ENCODE measurements around the gene CLDN9.
A peak's percentile ranks its signal among the peaks of the same experiment; 100 is the strongest.

CLDN9 gene

DNA sequence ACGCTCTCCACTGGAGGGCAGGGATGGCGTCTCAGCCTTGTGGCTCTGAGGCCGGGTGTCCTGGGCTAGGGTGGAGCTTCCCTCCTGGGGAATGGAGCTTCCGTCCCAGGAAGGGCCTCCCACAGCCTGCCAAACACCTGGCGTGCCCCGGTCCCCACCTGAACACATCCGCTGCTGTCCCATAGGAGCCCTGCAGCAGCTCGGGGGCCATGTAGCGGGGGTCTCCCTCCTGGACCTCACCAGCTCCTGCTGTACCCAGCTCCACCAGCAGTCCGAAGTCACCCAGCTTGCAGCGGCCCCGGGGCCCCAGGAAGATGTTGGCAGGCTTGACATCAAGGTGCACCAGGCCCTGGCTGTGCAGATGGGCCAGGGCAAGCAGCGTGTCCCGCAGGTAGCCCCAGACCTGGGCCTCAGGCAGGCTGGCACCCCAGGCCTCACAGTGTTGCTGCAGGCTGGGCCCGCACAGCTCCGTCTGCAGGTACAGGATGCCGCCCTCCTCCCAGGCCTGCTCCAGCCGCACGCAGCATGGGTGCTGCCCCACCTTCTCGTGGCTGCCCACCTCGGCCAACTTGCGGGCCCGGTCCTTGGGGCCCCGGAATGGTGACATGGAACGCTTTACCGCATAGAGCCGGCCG lies 37.4 kb upstream of the CLDN9 start:
- DNase-seq = no peak

- DNase-seq = no peak
Observed at GRCh38 chr16:2976201-2976600, 36.5 kb upstream of the CLDN9 start.

DNA sequence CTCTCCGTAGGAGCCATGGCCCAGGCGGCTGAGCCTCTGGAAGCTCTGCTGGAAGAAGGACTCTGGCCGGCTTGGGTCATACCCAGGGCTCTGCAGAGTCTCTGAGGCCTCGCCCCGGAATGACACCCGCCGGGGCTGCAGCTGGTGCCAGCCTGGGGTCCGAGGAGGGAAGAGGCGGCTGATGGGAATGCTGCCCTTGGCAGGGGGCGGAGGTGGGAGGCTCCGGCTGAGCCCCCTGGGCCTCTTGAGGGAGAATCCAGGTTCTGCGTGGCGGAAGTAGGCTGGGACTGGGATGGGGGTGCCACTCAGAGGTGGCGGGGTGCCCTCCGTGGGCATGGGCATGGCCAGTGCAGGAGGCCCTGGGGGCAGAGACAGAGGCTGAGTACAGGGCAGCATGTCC lies 36.0 kb upstream of the CLDN9 start:
- no peak for DNase-seq

DNA sequence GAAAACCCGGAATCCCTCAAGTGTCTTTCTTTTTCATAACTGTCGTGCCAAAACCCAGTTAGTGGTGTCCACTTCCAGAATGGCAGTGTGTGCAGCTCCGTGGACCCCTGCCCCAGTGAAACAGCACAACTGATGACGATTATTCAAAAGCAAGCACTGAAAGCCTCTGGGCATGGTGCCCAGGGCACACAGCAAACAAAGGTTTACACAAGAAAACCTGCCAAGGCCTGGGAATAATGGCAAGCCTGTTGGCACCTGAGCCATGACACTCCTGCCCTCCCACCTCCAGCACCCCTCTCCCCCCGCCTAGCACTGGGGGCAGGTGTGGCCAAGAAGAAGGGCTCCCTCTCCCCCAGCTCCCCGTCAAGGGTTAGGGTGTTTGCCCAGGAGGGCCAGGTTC lies 35.3 kb upstream of the CLDN9 start:
- DNase-seq = no peak

DNA sequence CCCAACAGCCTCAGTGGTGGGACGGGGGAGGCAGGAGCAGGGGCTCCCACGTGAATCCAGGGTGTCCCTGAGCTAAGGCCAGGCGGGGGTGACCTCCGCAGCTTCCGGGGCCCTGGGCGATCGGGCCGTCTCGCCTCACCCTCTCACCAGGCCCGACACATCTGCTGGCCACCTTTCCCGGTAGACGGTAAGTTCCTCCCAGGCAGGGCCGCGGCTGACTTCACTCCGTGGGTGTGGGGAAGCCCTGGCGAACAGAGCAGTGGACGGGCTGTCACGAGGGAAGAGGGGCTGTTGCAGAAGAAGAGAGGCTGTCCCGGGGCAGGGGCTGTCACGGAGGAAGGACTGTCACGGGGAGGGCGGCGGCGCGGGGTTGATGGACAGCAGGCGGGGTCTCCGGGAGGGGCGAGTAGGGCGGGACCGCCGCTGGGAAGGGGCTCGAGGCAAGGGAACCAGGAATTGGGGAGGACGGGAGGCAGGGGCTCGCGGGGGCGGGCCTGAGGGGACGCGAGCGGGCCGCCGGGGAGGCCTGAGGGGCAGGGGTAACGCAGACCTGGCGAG lies 33.0 kb upstream of the CLDN9 start:
- no peak for DNase-seq

DNA sequence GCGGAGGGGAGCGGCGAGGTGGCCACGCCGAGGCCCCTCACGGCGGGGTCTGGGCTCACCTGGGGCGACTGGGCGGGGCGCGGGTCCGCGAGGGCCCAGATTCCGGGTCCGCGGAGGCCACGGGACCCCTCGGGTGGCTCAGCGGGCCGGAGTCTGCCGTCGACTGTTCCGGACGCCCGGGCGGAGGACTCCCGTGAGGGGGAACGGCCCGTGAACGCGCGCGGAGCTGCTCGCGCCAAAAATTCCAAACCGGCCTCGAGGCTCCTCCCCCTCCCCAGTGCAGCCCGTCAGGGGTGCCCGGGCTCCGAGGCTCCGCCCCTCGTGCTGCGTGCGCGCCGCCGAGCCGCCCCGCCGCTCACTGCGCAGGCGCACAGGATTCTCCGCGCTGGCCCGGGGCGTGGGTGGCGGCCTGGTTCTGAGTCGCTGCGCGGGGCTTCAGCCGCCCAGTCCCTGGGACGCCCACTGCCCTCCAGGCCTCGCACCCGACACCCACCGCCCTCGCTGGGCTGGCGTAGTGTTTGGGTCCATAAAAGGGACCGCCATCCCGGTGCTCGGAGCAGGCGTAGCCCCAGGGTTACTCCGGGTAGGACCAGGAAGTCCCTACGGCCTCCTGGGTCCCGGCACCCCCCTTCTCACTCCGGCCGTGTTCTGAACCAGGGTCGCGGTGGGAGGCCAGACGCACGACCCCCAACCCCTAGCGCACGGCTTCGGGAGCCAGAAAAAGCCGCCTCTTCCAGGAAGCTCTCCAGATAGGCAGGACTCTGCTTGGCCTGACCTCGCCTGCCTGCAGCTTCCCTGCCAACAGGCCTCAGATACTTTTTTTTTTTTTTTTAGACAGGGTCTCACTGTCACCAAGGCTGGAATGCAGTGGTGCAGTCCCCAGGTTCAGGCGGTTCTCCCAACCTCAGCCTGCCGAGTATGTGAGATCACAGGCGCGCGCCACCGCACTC lies 32.2 kb upstream of the CLDN9 start, which contains the start of gene PKMYT1:
Gene PKMYT1, minus strand, starts transcription at position 220 of the 950 bp plus-strand sequence. CDS start 789 bp downstream, outside the sequence.
- peak; percentile 42 for DNase-seq

DNA sequence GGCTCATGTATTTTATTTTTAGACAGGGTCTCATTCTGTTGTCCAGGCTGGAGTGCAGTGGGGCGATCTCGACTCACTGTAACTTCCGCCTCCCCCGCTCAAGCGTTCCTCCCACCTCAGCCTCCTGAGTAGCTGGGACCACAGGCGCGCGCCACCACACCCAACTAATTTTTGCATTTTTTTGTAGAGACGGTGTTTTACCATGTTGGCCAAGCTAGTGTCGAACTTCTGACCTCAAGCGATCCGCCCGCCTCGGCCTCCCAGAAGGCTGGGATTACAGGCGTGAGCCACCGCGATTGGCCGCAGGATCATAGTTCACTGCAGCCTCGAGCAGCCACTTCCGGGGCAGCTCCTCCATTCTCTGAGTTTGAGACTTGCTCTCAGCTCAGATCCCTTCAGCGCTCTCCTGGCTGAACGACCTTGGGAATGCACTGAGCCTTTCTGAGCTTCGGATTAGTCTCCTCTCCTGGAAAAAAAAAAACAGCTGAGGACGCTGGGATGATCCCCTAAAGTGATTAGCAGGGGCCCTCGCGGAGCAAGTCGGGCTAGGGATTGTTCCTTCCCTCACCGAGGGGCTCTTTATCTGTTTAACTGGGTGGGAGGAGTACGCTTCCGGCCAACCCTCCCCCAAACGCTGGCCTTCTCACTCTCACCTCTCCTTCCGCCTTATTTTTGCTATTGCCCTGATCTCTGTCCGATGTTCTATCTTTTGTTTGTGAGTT lies 31.4 kb upstream of the CLDN9 start:
- DNase-seq = no peak

DNA sequence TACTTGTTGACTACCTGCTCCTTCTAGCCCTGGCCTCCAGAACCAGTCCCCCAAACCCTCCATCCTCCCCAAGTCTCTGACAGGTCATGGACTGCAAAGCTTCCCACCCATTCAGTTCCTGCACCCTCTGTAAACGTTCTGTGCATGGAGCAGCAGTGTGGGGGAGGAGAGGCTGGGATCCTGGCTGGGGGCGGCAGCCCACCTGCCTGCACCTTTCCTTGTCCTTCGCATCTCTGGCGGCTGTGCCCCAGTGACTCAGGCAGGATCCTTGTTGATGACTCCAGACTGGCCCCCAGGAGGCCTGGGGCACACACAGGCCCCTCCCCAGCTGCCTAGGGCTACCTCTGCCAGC lies 30.8 kb upstream of the CLDN9 start:
- DNase-seq = no peak

- no peak for DNase-seq
Observed at GRCh38 chr16:2982402-2982801, 30.3 kb upstream of the CLDN9 start.

- peak; percentile 32 for DNase-seq
Observed at GRCh38 chr16:2983706-2984136, 29.0 kb upstream of the CLDN9 start.

GRCh38 chr16:2985462-2985861 lies 27.3 kb upstream of the CLDN9 start:
- no peak for DNase-seq

- peak; percentile 52 for DNase-seq
Observed at GRCh38 chr16:2985893-2986355, 26.8 kb upstream of the CLDN9 start.

GRCh38 chr16:2986623-2987188 lies 26.0 kb upstream of the CLDN9 start:
- no peak for DNase-seq

GRCh38 chr16:2987286-2987685 lies 25.4 kb upstream of the CLDN9 start:
- DNase-seq = no peak

DNA sequence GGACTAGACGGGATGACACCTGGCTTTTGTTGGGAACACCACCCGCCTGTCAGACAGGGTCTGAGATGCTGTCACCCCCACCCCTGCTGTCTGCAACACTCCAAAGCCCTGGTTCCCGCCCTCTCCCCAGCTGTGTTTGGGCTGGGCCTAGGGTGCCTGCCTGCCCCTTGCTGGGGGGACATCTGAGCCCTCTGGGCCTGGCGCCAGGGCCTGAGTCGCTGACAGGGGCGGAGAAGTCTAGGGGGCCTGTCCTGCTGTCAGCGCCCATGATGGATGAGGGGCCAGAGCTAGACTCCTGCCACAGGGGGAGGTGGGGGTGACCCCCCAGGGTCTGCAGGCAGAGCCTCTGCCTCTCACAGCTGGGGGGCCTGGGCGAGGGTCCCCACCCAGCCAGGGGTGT lies 24.9 kb upstream of the CLDN9 start:
- peak; percentile 76 for DNase-seq

DNA sequence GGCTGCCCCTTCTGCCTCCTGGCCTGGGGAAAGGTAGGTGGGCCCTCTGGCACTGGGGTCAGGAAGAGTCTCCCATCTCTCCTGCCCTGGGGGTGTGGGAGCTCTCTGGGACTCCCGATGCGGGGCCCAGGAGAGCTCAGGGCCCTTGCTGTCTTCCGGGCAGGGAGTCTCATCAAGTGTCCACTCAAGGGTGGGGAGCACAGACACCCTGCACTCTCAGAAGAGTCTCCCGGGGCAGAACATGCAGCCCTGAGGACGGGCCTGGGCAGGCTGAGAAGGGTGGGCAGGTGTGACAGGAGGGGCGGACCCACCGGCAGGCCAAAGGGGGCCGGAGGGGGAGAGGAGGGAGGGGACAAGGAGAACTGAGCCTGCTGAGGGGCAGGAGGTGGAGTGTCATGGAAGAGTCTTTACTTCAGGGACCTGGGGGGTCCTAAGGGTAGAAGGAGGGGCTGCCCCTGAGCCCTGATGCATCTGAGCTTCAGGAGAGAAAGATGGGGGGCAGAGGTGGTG lies 24.1 kb upstream of the CLDN9 start:
- no peak for DNase-seq

- DNase-seq = no peak
Observed at GRCh38 chr16:2990891-2991290, 21.8 kb upstream of the CLDN9 start.

DNA sequence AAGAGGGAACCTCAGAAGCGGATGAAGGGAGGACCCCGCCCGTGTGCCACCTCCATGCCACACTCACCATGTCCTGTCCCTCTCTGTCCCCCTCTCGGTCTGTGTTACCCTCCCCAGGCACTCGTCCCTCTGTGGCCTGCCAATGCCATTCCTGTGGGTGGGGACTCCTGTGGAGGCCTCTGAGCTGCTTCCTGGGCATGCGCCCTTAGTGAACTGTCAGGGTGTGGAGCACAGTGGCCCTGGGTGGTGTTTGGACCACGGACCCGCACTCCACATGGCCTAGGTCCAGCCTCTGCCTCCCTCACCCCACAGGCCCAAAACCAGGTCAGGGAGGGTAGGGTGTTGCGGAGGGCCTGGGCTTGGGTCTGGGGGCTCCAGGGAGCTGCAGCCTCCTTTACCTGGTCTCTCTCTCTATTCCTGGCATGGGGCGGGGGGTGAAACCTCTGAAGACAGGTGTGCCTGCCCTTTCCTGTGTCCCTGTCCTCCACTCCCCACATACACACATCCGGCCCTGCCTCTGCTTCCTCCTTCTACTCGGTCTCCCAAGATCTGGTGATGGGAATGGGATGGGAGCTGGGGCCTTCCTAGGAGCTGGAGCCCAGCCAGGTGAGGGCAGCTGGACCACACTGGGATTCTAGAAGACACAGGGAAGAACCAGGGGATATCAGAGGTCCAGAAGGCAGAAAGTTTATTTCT lies 21.0 kb upstream of the CLDN9 start:
- no peak for DNase-seq

GRCh38 chr16:2992383-2993081 lies 20.2 kb upstream of the CLDN9 start:
- DNase-seq = no peak

DNA sequence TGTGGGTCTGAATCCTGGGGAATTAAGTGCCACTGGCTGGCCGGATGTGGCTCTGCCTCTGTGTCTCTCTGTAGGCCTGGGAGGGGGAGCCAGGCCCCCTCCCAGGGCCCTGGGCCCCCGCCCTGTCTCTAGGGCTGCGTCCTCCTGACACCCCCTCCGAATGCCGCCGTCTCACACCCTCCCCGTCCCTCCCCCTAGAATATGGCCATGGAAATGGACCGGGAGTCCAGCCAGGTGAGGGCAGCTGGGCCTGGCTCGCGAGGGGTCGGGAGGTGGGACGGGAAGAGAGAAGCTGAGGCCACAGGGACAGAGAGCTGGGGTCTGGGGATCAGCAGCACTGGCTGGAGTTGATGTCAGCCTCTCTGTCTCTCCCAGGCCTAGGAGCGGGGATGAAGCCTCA lies 16.4 kb upstream of the CLDN9 start:
- DNase-seq = no peak

DNA sequence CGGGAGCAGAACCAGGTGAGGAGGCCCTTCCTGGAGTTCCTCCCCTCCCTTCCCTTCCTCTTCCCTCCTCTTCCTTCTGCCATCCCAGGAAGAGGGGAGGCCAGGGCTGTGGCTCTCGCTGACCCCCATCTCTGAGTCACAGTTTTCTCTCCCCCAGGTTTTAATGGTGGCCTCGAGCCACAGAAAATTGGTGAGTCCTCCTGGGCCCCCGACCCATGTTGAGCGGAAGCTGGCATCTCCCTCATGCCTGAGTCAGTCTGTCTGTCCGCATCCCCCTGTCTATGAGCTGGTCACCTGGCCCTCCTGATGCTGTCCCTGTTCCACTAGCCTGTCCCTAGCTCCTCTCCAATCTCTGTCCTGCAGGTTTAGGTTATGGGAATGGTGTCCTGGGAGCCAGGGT lies 12.8 kb upstream of the CLDN9 start:
- DNase-seq = no peak

Data from NCI-H1694 (cell line).